ENCODE results near the gene CALHM5.

Gene CALHM5

GRCh38 chr6:116556065-116556464 is 44.6 kb downstream of the CALHM5 start:
- no peak for DNase-seq

- no peak for DNase-seq
Measured at GRCh38 chr6:116556814-116557415, 45.5 kb downstream of the CALHM5 start.

GRCh38 chr6:116557893-116558292 is 46.5 kb downstream of the CALHM5 start:
- no peak for DNase-seq

GRCh38 chr6:116560130-116560529 is 48.7 kb downstream of the CALHM5 start:
- DNase-seq: no peak

GRCh38 chr6:116561377-116562018 is 50.1 kb downstream of the CALHM5 start:
- peak; percentile 77 for DNase-seq

GRCh38 chr6:116562019-116562403 is 50.6 kb downstream of the CALHM5 start:
- DNase-seq: no peak

GRCh38 chr6:116562614-116563013 is 51.2 kb downstream of the CALHM5 start:
- DNase-seq: no peak

- no peak for DNase-seq
Measured at GRCh38 chr6:116563830-116564229, 52.4 kb downstream of the CALHM5 start.

GRCh38 chr6:116564311-116564710 is 52.9 kb downstream of the CALHM5 start:
- DNase-seq: no peak

GRCh38 chr6:116564921-116565872 is 53.8 kb downstream of the CALHM5 start:
- no peak for DNase-seq

- no peak for DNase-seq
Measured at GRCh38 chr6:116568111-116568510, 56.7 kb downstream of the CALHM5 start.

GRCh38 chr6:116568821-116569755 is 57.6 kb downstream of the CALHM5 start:
- DNase-seq: peak; percentile 26

GRCh38 chr6:116570856-116571682 is 59.6 kb downstream of the CALHM5 start, which contains the start of gene RWDD1:
TSS of gene RWDD1 (plus strand) at chr6:116571504. CDS start at chr6:116571583, 79 bp downstream.
- DNase-seq: peak; percentile 99

GRCh38 chr6:116571683-116572000 is 60.2 kb downstream of the CALHM5 start:
- DNase-seq: no peak

- peak; percentile 62 for DNase-seq
Measured at GRCh38 chr6:116572162-116572561, 60.7 kb downstream of the CALHM5 start.

Measured in NCI-H82 (cell line).